Mammary epithelial cell (primary cell): ENCODE data around the gene VWA7.

Experiments used
- EZH2 ChIP-seq: IDR thresholded peaks from 2 replicates; pipeline ENCODE4 v1.6.1; 2012; ENCODE audit warnings: low read length, inconsistent platforms, borderline replicate concordance
- TF ChIP-seq, protein P1 (sequence below), 2 donors: IDR thresholded peaks in 1 of 2; conservative IDR thresholded peaks in 1 of 2; 2 replicates each; pipeline ENCODE4 v1.5.1; 2011 to 2012; ENCODE audit warnings: inconsistent platforms in 2 of 2, low read length in 2 of 2, mild to moderate bottlenecking in 2 of 2, control low read depth in 1 of 2, low read depth in 1 of 2; ENCODE audit not compliant: insufficient read depth in 1 of 2; ENCODE audit errors: extremely low read depth in 1 of 2

DNA sequence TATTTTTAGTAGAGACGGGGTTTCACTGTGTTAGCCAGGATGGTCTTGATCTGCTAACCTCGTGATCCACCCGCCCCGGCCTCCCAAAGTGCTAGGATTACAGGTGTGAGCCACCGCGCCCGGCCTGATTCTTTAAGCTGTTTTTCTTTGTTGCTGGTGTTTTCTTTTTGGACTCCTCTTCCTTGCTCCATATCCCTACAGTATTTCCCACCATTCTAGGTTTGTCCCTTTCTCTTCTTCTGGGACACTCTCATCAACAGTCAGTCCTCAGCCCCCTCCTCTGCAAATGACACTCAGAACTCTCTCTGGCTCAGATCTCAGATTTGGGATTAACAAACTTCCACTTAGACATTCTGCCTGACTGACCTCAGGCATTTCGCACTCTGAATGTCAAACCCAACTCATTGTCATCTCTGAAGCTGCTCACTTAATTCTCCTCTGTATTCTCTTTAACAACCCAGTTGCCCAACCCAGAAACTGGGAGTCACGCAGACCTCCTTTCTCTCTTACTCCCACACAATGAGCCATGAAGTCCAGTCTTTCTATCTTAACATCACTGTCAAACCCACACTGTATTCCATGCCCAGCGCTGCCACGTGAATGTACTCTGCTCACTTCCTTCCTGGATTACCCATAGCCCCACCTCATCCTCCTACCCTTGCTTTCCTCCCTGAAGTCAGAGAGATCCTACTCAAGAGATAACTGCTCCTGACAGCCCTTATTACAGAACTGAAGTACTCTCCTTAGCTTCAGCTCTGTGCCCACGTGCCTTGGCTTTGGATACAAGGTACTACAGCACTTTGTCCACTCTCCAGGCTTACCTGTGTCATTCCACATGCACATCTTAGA, 51.4 kb downstream of the VWA7 start:
- TF ChIP-seq, protein P1, sequence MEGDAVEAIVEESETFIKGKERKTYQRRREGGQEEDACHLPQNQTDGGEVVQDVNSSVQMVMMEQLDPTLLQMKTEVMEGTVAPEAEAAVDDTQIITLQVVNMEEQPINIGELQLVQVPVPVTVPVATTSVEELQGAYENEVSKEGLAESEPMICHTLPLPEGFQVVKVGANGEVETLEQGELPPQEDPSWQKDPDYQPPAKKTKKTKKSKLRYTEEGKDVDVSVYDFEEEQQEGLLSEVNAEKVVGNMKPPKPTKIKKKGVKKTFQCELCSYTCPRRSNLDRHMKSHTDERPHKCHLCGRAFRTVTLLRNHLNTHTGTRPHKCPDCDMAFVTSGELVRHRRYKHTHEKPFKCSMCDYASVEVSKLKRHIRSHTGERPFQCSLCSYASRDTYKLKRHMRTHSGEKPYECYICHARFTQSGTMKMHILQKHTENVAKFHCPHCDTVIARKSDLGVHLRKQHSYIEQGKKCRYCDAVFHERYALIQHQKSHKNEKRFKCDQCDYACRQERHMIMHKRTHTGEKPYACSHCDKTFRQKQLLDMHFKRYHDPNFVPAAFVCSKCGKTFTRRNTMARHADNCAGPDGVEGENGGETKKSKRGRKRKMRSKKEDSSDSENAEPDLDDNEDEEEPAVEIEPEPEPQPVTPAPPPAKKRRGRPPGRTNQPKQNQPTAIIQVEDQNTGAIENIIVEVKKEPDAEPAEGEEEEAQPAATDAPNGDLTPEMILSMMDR (conservative IDR thresholded peaks at IDR 0.05 in 1 of 2, IDR thresholded peaks at IDR 0.05 in 1 of 2; ENCODE audit: extremely low read depth in 1 of 2, insufficient read depth in 1 of 2, low read depth in 1 of 2, low read length in 2 of 2), result no peak
- TF ChIP-seq EZH2, result no peak
